Psoas muscle (tissue), 8 donors: ENCODE results near the gene ABCA9. TPM values are rescaled to one million over a fixed set of nuclear protein-coding genes. Genes with fewer than 3 reads are reported as not detected.
A peak's percentile ranks its signal among the peaks of the same experiment; 100 is the strongest.

Source experiments
- ATAC-seq, 4 donors: fragments of 200-7000 bp; cut with Tn5 transposase; one replicate each; pipeline ENCODE4 v1.9.1; 2020; ENCODE audit warnings: moderate library complexity in 3 of 4, mild to moderate bottlenecking in 2 of 4
- DNase-seq, 2 donors: peaks; one replicate each; pipeline ENCODE4 v3.0.0-alpha.2; 2020
- H3K27ac ChIP-seq: fragments of 200-600 bp; one replicate; pipeline ENCODE4 v1.8.0; 2022
- H3K27me3 ChIP-seq, 3 donors: fragments of 200-600 bp in 1 of 3; one replicate each; pipeline versions ENCODE4 v1.6.1 to v1.8.0; 2013 to 2022; ENCODE audit warnings: low read length in 2 of 3, mild to moderate bottlenecking in 2 of 3, moderate library complexity in 1 of 3; ENCODE audit not compliant: insufficient read depth in 3 of 3
- H3K36me3 ChIP-seq, 2 donors: fragments of 200-600 bp in 1 of 2; one replicate each; pipeline versions ENCODE4 v1.6.1 to v1.8.0; 2013 to 2022; ENCODE audit warnings: low read depth in 1 of 2, mild to moderate bottlenecking in 1 of 2, moderate library complexity in 1 of 2; ENCODE audit not compliant: insufficient read depth in 1 of 2
- H3K4me1 ChIP-seq: fragments of 200-600 bp; one replicate; pipeline ENCODE4 v1.8.0; 2022
- H3K4me3 ChIP-seq: fragments of 200-600 bp; one replicate; pipeline ENCODE4 v1.8.0; 2022; ENCODE audit warnings: mild to moderate bottlenecking
- H3K9me3 ChIP-seq: fragments of 200-600 bp; one replicate; pipeline ENCODE4 v1.8.0; 2022
- CTCF ChIP-seq: fragments of 200-600 bp; IDR thresholded peaks from one replicate; pipeline ENCODE4 v1.8.0; 2022; ENCODE audit warnings: antibody characterized with exemption
- WGBS, 3 donors: extraction: QIAGEN DNeasy Blood & Tissue Kit; methylation state at CpG; one replicate each; pipeline versions ENCODE4 v1.1.6 to v1.1.7; 2013; 5-methylcytosine and 5-hydroxymethylcytosine counted together
- intact Hi-C, 2 donors: fragments of 100-400 bp; cut with DNase I; formaldehyde crosslinking; loops; one replicate each; pipeline versions ENCODE4 v1.11.0 to v1.14.2; 2022
- polyA plus RNA-seq, 3 donors: library from polyadenylated mRNA; stranded (reverse); fragments of 200-250 nt; gene quantifications; one replicate each; pipeline ENCODE4 v1.2.3, GENCODE V29; 2013
- total RNA-seq, 4 donors: library from RNA; stranded (reverse); fragmentation: NEBNext Ultra II Directional in 2 of 4; extraction: Animal tissue kit (Norgen Biotek cat#: 25700) in 2 of 4; gene quantifications; one replicate each; pipeline versions ENCODE4 v1.2.1 to v1.2.4, GENCODE V29; 2021 to 2023
- donor health status: healthy with polysubstance abuse.
- donor health status: DM: no; HTN: no; CAD: no; lungs with moderate emphysema.
- donor health status: Bipolar disorder and iron deficiency.
- donor health status: healthy.
- donor health status: DM: yes; HTN: yes; CAD: no.
- donor health status: DM: no; HTN: no; CAD: no.
- donor health status: DM: no; HTN: no; CAD: no.
- donor health status: DM: yes; HTN: yes; CAD: no.

The ABCA9 gene
- total and polyA plus RNA-seq, 7 donors: 1.6 to 13.8 (median 4.2) TPM

GRCh38 chr17:68973098-68973846, 87.5 kb downstream of the ABCA9 start:
- 46 to 71% (median 56%) methylated on average over 3 of the region's 3 CpGs for WGBS, 3 donors
- intact Hi-C loops: loop anchor here in 1 of 2 donors (5.0 kb wide), 1 partner anchor 196 kb away; no protein-coding TSS in a partner anchor
- no peak for DNase-seq
- no peak for TF ChIP-seq CTCF
- no peak overlapping the region for H3K4me3 ChIP-seq
- no peaks in the 10 kb centered on the region for H3K9me3 ChIP-seq
- no peak overlapping the region for H3K27ac ChIP-seq
- no peaks in the 10 kb centered on the region for H3K4me1 ChIP-seq
- no peak for ATAC-seq
- H3K27me3 ChIP-seq: peaks cover 0 to 3% (median 0%) of the 10 kb centered on the region in 3 donors
- H3K36me3 ChIP-seq: peaks cover 0 to 34% of the 10 kb centered on the region in 2 donors

- Histone ChIP-seq H3K36me3 (peaks cover 0 to 27% of the 10 kb centered on the region in 2 donors), H3K4me1 (no peaks in the 10 kb centered on the region), H3K27me3 (peaks cover 0 to 3% (median 0%) of the 10 kb centered on the region in 3 donors), H3K9me3 (no peaks in the 10 kb centered on the region), H3K27ac (no peak overlapping the region), H3K4me3 (no peak overlapping the region)
- ATAC-seq: peak in 1 of 4 donors; percentile 63
- 44 to 50% (median 44%) methylated on average over 4 of the region's 4 CpGs for WGBS, 3 donors
- DNase-seq: no peak
- TF ChIP-seq CTCF: peak; percentile 48
- intact Hi-C loops: loop anchor here in 1 of 2 donors (5.0 kb wide), 1 partner anchor 195 kb away; no protein-coding TSS in a partner anchor
These were observed 88.5 kb downstream of the ABCA9 start for GRCh38 chr17:68972119-68972704.

GRCh38 chr17:68969101-68969500, 91.6 kb downstream of the ABCA9 start:
- Histone ChIP-seq H3K36me3 (no peaks in the 10 kb centered on the region), H3K27ac (no peak overlapping the region), H3K4me3 (no peak overlapping the region), H3K9me3 (no peaks in the 10 kb centered on the region), H3K4me1 (no peaks in the 10 kb centered on the region), H3K27me3 (peaks cover 0 to 3% (median 0%) of the 10 kb centered on the region in 3 donors)
- TF ChIP-seq CTCF: no peak
- WGBS, 3 donors: 86 to 91% (median 87%) methylated on average over 5 of the region's 5 CpGs
- ATAC-seq (no peak), DNase-seq (no peak)
- intact Hi-C loops: no loop called here

GRCh38 chr17:68963958-68964357, 96.8 kb downstream of the ABCA9 start:
- TF ChIP-seq CTCF: no peak
- Histone ChIP-seq H3K9me3 (no peaks in the 10 kb centered on the region), H3K4me3 (no peak overlapping the region), H3K36me3 (no peaks in the 10 kb centered on the region), H3K27ac (no peak overlapping the region), H3K27me3 (peaks cover 0 to 3% (median 0%) of the 10 kb centered on the region in 3 donors), H3K4me1 (no peaks in the 10 kb centered on the region)
- DNase-seq (peak; percentile 27 to 63), ATAC-seq (peak in 1 of 4 donors; percentile 70)
- 88 to 93% (median 89%) methylated on average over 4 of the region's 4 CpGs for WGBS, 3 donors
- intact Hi-C loops: no loop called here
